HepG2 (cell line): Measurements from ENCODE around the gene CDK17. TPM values are rescaled to one million over a fixed set of nuclear protein-coding genes. Genes with fewer than 3 reads are reported as not detected.

Experiments used
- CC2D1A ChIP-seq: sonication (generic); formaldehyde crosslinking; IDR thresholded peaks from 2 replicates; pipeline ENCODE4 v1.8.1; 2023; ENCODE audit warnings: mild to moderate bottlenecking, missing genetic modification reagents
- ETV6 ChIP-seq: sonication (generic); formaldehyde crosslinking; conservative IDR thresholded peaks from 2 replicates; pipeline ENCODE4 v1.4.0; 2020; ENCODE audit warnings: missing genetic modification reagents
- MAF1 ChIP-seq: sonication (generic); formaldehyde crosslinking; IDR thresholded peaks from 2 replicates; pipeline ENCODE4 v1.5.0; 2020; ENCODE audit warnings: missing genetic modification reagents, borderline replicate concordance
- NCOA5 ChIP-seq: sonication (generic); formaldehyde crosslinking; IDR thresholded peaks from 2 replicates; pipeline ENCODE4 v1.4.0; 2020; ENCODE audit warnings: missing genetic modification reagents
- RBAK ChIP-seq: sonication (generic); formaldehyde crosslinking; IDR thresholded peaks from 2 replicates; pipeline ENCODE4 v1.5.1; 2020; ENCODE audit warnings: mild to moderate bottlenecking, missing genetic modification reagents
- TFE3 ChIP-seq: IDR thresholded peaks from 2 replicates; pipeline ENCODE4 v1.6.1; 2016
- ZHX2 ChIP-seq, 2 experiments: sonication (generic) in 1 of 2; formaldehyde crosslinking in 1 of 2; IDR thresholded peaks; 2 replicates each; pipeline versions ENCODE4 v1.6.1 to v1.9.0; 2014 to 2022; ENCODE audit warnings: antibody characterized with exemption in 1 of 2, borderline replicate concordance in 1 of 2, inconsistent platforms in 1 of 2, low read depth in 1 of 2, missing genetic modification reagents in 1 of 2
- ZNF407 ChIP-seq: sonication (generic); formaldehyde crosslinking; IDR thresholded peaks from one replicate; pipeline ENCODE4 v1.5.1; 2020; ENCODE audit warnings: mild to moderate bottlenecking, missing genetic modification reagents; ENCODE audit errors: not compliant biosample characterization
- ZNF580 ChIP-seq: IDR thresholded peaks from 2 replicates; pipeline ENCODE4 v1.6.1; 2016; ENCODE audit warnings: low read depth, borderline replicate concordance
- ZNF652 ChIP-seq: IDR thresholded peaks from 2 replicates; pipeline ENCODE4 v1.6.1; 2016; ENCODE audit warnings: low read depth, borderline replicate concordance
- polyA plus RNA-seq, 8 experiments: library from polyadenylated mRNA; depleted of rRNA in 3 of 8; stranded (reverse) in 7 of 8; unstranded in 1 of 8; fragments of >200 nt; fragmentation: Illumina TruSeq in 4 of 8; extraction: Trizol in 4 of 8; gene quantifications; 2 replicates each; pipeline versions ENCODE4 v1.2.1 to v1.2.3, GENCODE V29; 2011 to 2016; ENCODE audit warnings: low read depth in 4 of 8, missing spikeins in 1 of 8, mixed read lengths in 1 of 8; ENCODE audit not compliant: insufficient read depth in 1 of 8
- total RNA-seq, 5 experiments: library from RNA; depleted of rRNA; stranded (reverse); fragments of >200 nt; fragmentation: Illumina TruSeq; extraction: Trizol; gene quantifications; 2 replicates each; pipeline ENCODE4 v1.2.3, GENCODE V29; 2016; ENCODE audit warnings: low read depth in 1 of 5

CDK17 gene
- total and polyA plus RNA-seq, 2 of the 13 experiments (the other 11 are each of a cell fraction or from before 2014, with no cell fraction given), result 9.9 to 22.3 TPM

- no peak for TF ChIP-seq ZHX2 (IDR thresholded peaks at IDR 0.05; ENCODE audit: low read depth)
- no peak for TF ChIP-seq ZHX2 (CRISPR knock-in tag; IDR thresholded peaks at IDR 0.05; ENCODE audit: borderline replicate concordance)
- TF ChIP-seq MAF1, result no peak
- no peak for TF ChIP-seq RBAK
- no peak for TF ChIP-seq ETV6 (CRISPR knock-in tag)
- no peak for TF ChIP-seq ZNF580 (CRISPR knock-in tag)
- TF ChIP-seq NCOA5 (CRISPR knock-in tag), result no peak
- no peak for TF ChIP-seq TFE3 (CRISPR knock-in tag)
- no peak for TF ChIP-seq ZNF652
- no peak for TF ChIP-seq CC2D1A (CRISPR knock-in tag)
- no peak for TF ChIP-seq ZNF407 (CRISPR knock-in tag)
Observed at GRCh38 chr12:96256672-96257361, 143.4 kb downstream of the CDK17 start (continued).
